Stimulated activated CD4-positive, alpha-beta T cell treated with anti-CD3 and anti-CD28 coated beads, Interleukin-12 subunit alpha, Interleukin-12 subunit beta, amount 100 ng/mL, for 4 hours (primary cell): Measurements from ENCODE around the gene UGT8.
"Not testable (repeated sequence)": the region's sequence is repeated elsewhere in the genome, so short reads cannot be mapped to it uniquely, and the experiment has no call there.

ENCODE experiments used
- DNase-seq: peaks from one replicate; pipeline ENCODE4 v3.0.0-alpha.2; 2020

The UGT8 gene

GRCh38 chr4:114607056-114607455 is 8.4 kb downstream of the UGT8 start:
- DNase-seq: no peak

GRCh38 chr4:114613560-114613959 is 15.0 kb downstream of the UGT8 start:
- no peak for DNase-seq

- no peak for DNase-seq
Observed at GRCh38 chr4:114615435-114615834, 16.8 kb downstream of the UGT8 start.

DNA sequence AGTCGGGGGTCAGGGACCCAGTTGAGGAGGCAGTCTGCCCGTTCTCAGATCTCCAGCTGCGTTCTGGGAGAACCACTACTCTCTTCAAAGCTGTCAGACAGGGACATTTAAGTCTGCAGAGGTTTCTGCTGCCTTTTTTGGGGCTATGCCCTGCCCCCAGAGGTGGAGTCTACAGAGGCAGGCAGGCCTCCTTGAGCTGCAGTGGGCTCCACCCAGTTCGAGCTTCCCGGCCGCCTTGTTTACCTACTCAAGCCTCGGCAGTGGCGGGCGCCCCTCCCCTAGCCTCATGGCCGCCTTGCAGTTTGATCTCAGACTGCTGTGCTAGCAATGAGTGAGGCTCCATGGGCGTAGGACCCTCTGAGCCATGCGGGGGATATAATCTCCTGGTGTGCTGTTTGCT is 17.4 kb downstream of the UGT8 start:
- DNase-seq: not testable (repeated sequence)

DNA sequence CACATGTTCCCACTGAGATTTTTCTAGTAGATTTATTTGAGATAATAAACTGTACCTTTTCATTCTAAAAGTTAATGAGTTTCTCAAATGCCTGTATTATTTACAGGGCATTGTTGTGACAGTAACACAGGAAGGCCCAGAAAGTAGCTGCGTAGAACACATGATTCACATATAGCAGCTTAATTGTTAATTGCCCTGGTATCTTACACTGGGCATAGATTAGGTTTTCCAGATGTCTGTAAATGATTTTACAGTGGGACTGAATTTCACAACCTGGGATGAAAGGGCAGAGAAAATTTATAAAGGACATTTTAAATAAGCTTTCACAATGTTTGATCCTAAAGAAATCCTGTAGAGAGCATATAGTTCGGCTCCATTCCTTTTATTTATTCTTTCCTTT is 27.6 kb downstream of the UGT8 start:
- no peak for DNase-seq

GRCh38 chr4:114636192-114636935 is 37.8 kb downstream of the UGT8 start:
- DNase-seq: no peak

GRCh38 chr4:114642173-114642780 is 43.7 kb downstream of the UGT8 start:
- no peak for DNase-seq

DNA sequence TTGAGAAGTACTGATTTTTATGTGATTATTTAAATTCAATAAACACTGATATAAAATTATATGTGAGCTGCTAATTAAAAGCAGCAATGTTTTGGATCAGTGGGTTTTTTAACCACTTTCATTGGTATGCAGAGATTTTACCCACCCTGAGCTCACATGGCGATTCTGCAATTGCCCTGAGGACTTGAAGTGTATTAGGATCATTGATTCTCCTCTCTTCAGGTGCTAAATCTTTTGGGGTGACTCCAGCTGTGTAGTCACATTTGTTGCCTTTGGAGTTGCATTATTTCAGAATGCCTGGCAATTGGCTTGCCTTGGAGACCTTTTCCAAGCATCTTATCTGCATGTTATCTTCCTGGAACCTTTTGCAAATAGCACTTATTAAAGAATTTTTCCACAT is 51.3 kb downstream of the UGT8 start:
- no peak for DNase-seq

- DNase-seq: no peak
Observed at GRCh38 chr4:114653675-114654074, 55.1 kb downstream of the UGT8 start.

GRCh38 chr4:114654592-114654991 is 56.0 kb downstream of the UGT8 start:
- DNase-seq: no peak

- DNase-seq: no peak
Observed at GRCh38 chr4:114658179-114658578, 59.6 kb downstream of the UGT8 start.

- no peak for DNase-seq
Observed at GRCh38 chr4:114658776-114659175, 60.2 kb downstream of the UGT8 start.

DNA sequence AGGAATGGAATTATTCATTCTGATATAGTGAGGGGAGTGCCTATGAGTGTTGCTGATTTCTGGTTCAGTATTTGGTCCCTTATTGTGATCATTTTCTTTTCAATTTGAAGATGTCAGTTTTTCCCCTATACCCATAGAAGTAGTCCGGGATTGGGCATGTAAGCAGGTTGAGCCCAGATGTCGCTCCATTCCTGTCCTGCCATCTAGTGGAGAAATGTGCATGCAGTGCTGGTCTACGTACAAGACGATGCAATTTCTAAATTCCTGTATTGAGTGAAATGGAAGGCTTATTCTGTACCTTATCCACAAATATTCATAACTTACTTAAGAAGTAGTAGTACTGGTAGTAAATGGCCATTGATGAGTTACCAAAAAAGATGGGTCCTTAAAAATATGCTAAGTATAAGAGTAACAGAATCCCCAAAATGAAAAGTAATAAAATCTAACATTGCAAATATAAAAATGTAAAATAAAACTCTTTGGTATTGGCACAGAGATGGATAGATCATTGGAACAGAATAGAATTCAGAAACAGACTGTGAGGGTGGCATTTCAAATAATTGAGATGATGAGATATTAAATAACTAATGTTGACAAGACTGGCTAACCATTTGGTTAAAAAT is 60.9 kb downstream of the UGT8 start:
- peak; percentile 6 for DNase-seq

- DNase-seq: no peak
Observed at GRCh38 chr4:114663083-114663482, 64.5 kb downstream of the UGT8 start.

DNA sequence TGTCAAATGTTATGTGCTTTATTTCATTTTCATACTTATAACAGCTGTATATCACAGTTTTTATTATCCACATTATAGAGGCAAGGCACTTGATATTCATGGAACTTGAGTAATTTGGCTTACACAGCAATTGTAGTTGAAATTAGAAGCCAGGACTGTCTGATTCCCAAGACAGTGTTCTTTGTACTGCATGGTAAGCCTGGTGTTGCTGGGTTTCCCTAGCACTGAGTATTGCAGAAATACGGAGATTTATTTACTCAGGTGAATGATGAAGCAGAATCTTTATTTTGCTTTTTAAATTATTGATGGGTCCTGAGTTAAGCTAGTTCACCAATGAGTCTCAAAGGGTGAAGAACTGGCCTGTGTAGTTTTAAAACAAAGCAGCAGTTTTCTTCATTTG is 70.0 kb downstream of the UGT8 start:
- no peak for DNase-seq

GRCh38 chr4:114670733-114671132 is 72.1 kb downstream of the UGT8 start:
- not testable (repeated sequence) for DNase-seq

GRCh38 chr4:114673306-114673705 is 74.7 kb downstream of the UGT8 start:
- DNase-seq: no peak

GRCh38 chr4:114674080-114674479 is 75.5 kb downstream of the UGT8 start:
- DNase-seq: no peak

DNA sequence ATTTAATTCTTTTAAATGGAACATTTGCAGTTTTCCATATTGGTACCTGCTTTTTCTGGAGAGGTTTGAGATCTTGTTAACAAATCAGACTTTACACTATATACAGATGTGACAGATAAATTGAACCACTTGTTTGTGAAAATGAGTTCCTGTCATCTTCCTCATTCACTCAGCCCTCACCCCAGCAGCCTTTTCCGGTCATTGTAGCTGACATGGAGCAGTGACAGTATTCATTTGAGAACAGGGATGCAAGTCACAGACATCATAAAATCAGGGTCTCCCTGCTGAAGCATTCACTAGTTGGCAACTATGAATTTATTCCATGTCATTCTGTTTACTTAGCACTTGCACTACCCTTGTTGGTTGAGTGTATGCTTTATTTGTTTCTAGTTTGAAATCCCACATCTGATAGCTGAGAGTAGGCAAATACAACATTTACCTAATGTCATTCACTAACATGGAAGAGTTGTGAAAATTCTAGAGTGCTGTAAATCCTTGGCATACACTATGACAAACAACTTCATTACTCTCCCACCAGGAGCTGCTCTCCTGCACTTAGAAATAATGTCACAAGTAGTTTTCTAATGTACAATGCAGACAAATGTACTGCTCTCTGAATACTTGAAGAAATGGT is 78.9 kb downstream of the UGT8 start:
- DNase-seq: no peak

DNA sequence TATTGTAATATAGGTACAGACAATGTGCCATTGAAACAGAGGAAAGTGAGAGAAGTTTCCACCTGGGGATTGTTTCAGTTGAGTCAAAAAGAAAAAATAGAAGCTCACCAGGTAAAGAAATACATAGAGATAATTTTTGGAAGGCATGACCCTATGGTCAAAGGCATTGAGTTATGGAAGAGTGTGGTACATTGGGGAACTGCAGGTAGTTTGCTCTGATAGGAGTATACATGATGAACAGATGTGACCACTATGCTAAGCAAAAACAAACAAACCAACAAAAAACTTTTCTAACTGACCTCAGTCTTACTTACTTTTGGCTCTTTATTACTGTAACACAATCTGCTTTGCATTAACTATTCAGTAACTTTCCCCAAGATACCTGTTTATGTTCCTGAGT is 85.9 kb downstream of the UGT8 start:
- DNase-seq: no peak

- DNase-seq: no peak
Observed at GRCh38 chr4:114688059-114688458, 89.5 kb downstream of the UGT8 start.

GRCh38 chr4:114690571-114690970 is 92.0 kb downstream of the UGT8 start:
- DNase-seq: no peak

DNA sequence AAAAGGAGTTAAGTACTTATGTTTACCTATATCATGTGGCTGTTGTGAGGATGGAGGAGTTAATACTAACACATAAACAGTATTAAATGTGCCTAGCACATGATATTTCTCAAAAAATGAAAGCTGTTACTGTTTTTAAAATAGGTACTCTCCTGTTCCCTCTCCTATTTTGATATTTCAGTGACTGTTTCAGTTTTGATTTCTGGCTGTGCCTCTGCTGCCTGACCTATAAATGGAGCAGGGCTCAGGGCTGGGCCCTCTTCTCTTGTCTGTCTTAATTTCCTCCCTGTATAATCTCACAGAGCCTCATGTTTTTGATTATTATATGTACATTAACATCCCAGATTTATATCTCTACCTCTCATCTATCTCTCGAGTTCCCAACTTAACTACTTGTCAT is 93.3 kb downstream of the UGT8 start:
- no peak for DNase-seq

DNA sequence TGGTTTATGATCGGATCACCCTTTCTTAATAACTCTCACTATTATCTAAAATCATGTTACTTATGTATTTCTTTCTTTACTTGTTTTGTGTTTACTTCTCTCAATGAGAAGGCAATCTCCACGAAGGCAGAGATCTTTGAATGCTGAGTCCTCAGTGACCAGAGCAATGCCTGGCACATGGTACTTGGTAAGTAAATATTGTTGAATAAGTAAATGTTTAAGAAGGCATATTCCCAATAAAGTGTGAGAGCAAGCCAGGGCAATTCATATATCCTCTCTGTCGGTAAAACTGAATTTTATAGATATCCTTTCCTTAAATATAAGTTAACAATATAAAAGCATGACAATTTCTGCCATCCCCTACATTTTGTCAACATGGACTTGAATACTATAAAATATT is 94.4 kb downstream of the UGT8 start:
- DNase-seq: no peak
